T-cell (primary cell): ENCODE measurements around the gene TTC1. TPM values are rescaled to one million over a fixed set of nuclear protein-coding genes. Genes with fewer than 3 reads are reported as not detected.
A peak's percentile ranks its signal among the peaks of the same experiment; 100 is the strongest.

Experiments used
- ATAC-seq, 4 experiments: fragments of 200-7000 bp in 3 of 4; fragments of 150-1000 bp in 1 of 4; cut with Tn5 transposase; replicated peaks in 1 of 4; 1 replicate in 3 of 4; 2 replicates in 1 of 4; pipeline ENCODE4 v1.10.0; 2021; ENCODE audit warnings: moderate library complexity in 3 of 4, mild to moderate bottlenecking in 2 of 4, moderate number of reproducible peaks in 1 of 4
- CTCF ChIA-PET, 2 donors: fragments of 300-600 bp; sonication (Branson Sonifier 250); formaldehyde crosslinking; loops; one replicate each; lab custom pipeline; 2022; ENCODE audit warnings: antibody characterized with exemption in 2 of 2; lab: Charles Lee
- POLR2A ChIA-PET, 2 donors: fragments of 300-600 bp; sonication (Branson Sonifier 250); formaldehyde crosslinking; loops; one replicate each; lab custom pipeline; 2022; ENCODE audit warnings: antibody characterized with exemption in 2 of 2; lab: Charles Lee
- DNase-seq, 35 experiments: peaks; one replicate each; pipeline versions ENCODE4 v3.0.0 to v3.0.0-alpha.2; 2013 to 2023
- H3K27ac ChIP-seq: one replicate; pipeline ENCODE4 v1.5.1; 2013; ENCODE audit warnings: low read length
- H3K27me3 ChIP-seq, 2 experiments: replicated peaks in 1 of 2; 1 replicate in 1 of 2; 2 replicates in 1 of 2; pipeline versions ENCODE4 v1.6.1 to v1.7.0; 2013; ENCODE audit warnings: low read length in 1 of 2, mixed read lengths in 1 of 2; ENCODE audit not compliant: control insufficient read depth in 2 of 2, insufficient read depth in 2 of 2; ENCODE audit errors: extremely low read depth in 1 of 2
- H3K36me3 ChIP-seq, 2 donors: 1 replicate in 1 of 2; 2 replicates in 1 of 2; pipeline versions ENCODE4 v1.6.1 to v1.7.0; 2013; ENCODE audit warnings: low read length in 1 of 2; ENCODE audit not compliant: control insufficient read depth in 2 of 2, insufficient read depth in 1 of 2; ENCODE audit errors: extremely low read depth in 1 of 2
- H3K4me1 ChIP-seq, 2 experiments: 1 replicate in 1 of 2; 2 replicates in 1 of 2; pipeline versions ENCODE4 v1.6.1 to v1.7.0; 2013; ENCODE audit warnings: low read length in 2 of 2, mixed read lengths in 1 of 2; ENCODE audit not compliant: insufficient read depth in 2 of 2, control insufficient read depth in 1 of 2; ENCODE audit errors: extremely low read depth in 1 of 2
- H3K4me3 ChIP-seq, 2 donors: 1 replicate in 1 of 2; 2 replicates in 1 of 2; pipeline versions ENCODE4 v1.5.1 to v1.7.0; 2013; ENCODE audit warnings: mild to moderate bottlenecking in 2 of 2, low read length in 1 of 2, moderate library complexity in 1 of 2; ENCODE audit not compliant: control insufficient read depth in 1 of 2; ENCODE audit errors: extremely low read depth in 1 of 2
- H3K9me3 ChIP-seq: 2 replicates; pipeline ENCODE4 v1.7.0; 2013
- H3K27ac Mint-ChIP-seq, 2 donors: one replicate each; pipeline ENCODE4 v1.8.0; 2020 to 2021; ENCODE audit warnings: mild to moderate bottlenecking in 2 of 2, mixed read lengths in 2 of 2
- H3K27me3 Mint-ChIP-seq, 2 donors: one replicate each; pipeline ENCODE4 v1.8.0; 2021 to 2022; ENCODE audit warnings: mixed read lengths in 2 of 2
- H3K36me3 Mint-ChIP-seq: one replicate; pipeline ENCODE4 v1.8.0; 2021; ENCODE audit warnings: mixed read lengths
- H3K4me1 Mint-ChIP-seq, 3 donors: one replicate each; pipeline ENCODE4 v1.8.0; 2020 to 2022; ENCODE audit warnings: mixed read lengths in 3 of 3, mild to moderate bottlenecking in 1 of 3
- H3K4me3 Mint-ChIP-seq, 3 donors: one replicate each; pipeline ENCODE4 v1.8.0; 2020 to 2022; ENCODE audit warnings: mild to moderate bottlenecking in 3 of 3, mixed read lengths in 3 of 3, moderate library complexity in 3 of 3
- H3K9me3 Mint-ChIP-seq, 3 donors: one replicate each; pipeline ENCODE4 v1.8.0; 2020 to 2022; ENCODE audit warnings: mixed read lengths in 3 of 3
- WGBS: methylation state at CpG from one replicate; pipeline ENCODE4 v1.1.5; 2013; ENCODE audit warnings: missing lambda C conversion rate; ENCODE audit not compliant: insufficient coverage; 5-methylcytosine and 5-hydroxymethylcytosine counted together
- total RNA-seq, 35 experiments: library from RNA in 6 of 35; stranded (reverse) in 6 of 35; fragments of 120-200 nt in 1 of 35; gene quantifications; one replicate each; pipeline versions ENCODE4 v1.2.1 to v1.2.4 and lab custom pipeline; 2013 to 2026

TTC1 gene
- total RNA-seq, 5 donors from 2014 or later (not counting 1 experiment from before 2014, with no cell fraction given), result 25.4 to 43.6 (median 37.3) TPM

GRCh38 chr5:160030631-160031377, 21.9 kb downstream of the TTC1 start:
- no CpG with 5 or more reads among the region's 3 CpGs for WGBS
- no peaks in the 10 kb centered on the region for H3K4me1 ChIP-seq
- no peaks in the 10 kb centered on the region for H3K27me3 Mint-ChIP-seq
- no peaks in the 10 kb centered on the region for H3K27me3 ChIP-seq
- no peak overlapping the region for H3K27ac Mint-ChIP-seq
- peaks cover 0 to 34% of the 10 kb centered on the region in 2 donors for H3K36me3 ChIP-seq
- no peak for ATAC-seq
- H3K4me3 Mint-ChIP-seq, result no peak overlapping the region
- POLR2A ChIA-PET, result interaction anchor here in 1 of 2 donors (0.6 kb wide), 1 partner anchor 226 kb away, joined by 5 read pairs; no protein-coding TSS in a partner anchor
- no peaks in the 10 kb centered on the region for H3K9me3 Mint-ChIP-seq
- no peak overlapping the region for H3K27ac ChIP-seq
- peaks cover 54% of the 10 kb centered on the region for H3K36me3 Mint-ChIP-seq
- no peaks in the 10 kb centered on the region for H3K9me3 ChIP-seq
- peaks cover 29 to 35% (median 32%) of the 10 kb centered on the region in 3 donors for H3K4me1 Mint-ChIP-seq
- CTCF ChIA-PET, result interaction anchor here in 1 of 2 donors (0.6 to 0.9 kb wide), 2 partner anchors 9 to 294 kb away, joined by 3 to 4 read pairs; no protein-coding TSS in a partner anchor
- no peak overlapping the region for H3K4me3 ChIP-seq
- no peak for DNase-seq

GRCh38 chr5:160033546-160034252, 24.8 kb downstream of the TTC1 start:
- H3K4me1 ChIP-seq, result no peaks in the 10 kb centered on the region
- DNase-seq (no peak), ATAC-seq (no peak)
- H3K36me3 ChIP-seq, result peaks cover 0 to 38% of the 10 kb centered on the region in 2 donors
- peaks cover 54% of the 10 kb centered on the region for H3K36me3 Mint-ChIP-seq
- ChIA-PET POLR2A (no interaction called here), CTCF (interaction anchor here (0.6 to 1.7 kb wide), 6 partner anchors 9 to 791 kb away, joined by 3 to 14 read pairs (median 6); partner anchors contain the start of gene TTC1 (in 1 of the 2))
- 80% methylated on average over 1 of the region's 4 CpGs for WGBS
- no peaks in the 10 kb centered on the region for H3K27me3 Mint-ChIP-seq
- peaks cover 15 to 20% (median 15%) of the 10 kb centered on the region in 3 donors for H3K4me1 Mint-ChIP-seq
- H3K27me3 ChIP-seq, result no peaks in the 10 kb centered on the region
- H3K9me3 ChIP-seq, result no peaks in the 10 kb centered on the region
- H3K27ac ChIP-seq, result no peak overlapping the region
- H3K4me3 ChIP-seq, result no peak overlapping the region
- peak overlapping the region in 1 of 2 donors; percentile 34 for H3K27ac Mint-ChIP-seq
- no peaks in the 10 kb centered on the region for H3K9me3 Mint-ChIP-seq
- no peak overlapping the region for H3K4me3 Mint-ChIP-seq

GRCh38 chr5:160036243-160036642, 27.3 kb downstream of the TTC1 start:
- H3K9me3 ChIP-seq, result no peaks in the 10 kb centered on the region
- ATAC-seq (no peak), DNase-seq (no peak)
- H3K27ac ChIP-seq, result no peak overlapping the region
- Mint-ChIP-seq H3K9me3 (no peaks in the 10 kb centered on the region), H3K4me1 (peaks cover 6 to 8% (median 7%) of the 10 kb centered on the region in 3 donors), H3K36me3 (peaks cover 49% of the 10 kb centered on the region), H3K27me3 (no peaks in the 10 kb centered on the region), H3K27ac (no peak overlapping the region), H3K4me3 (no peak overlapping the region)
- H3K27me3 ChIP-seq, result no peaks in the 10 kb centered on the region
- ChIA-PET CTCF (no interaction called here), POLR2A (no interaction called here)
- H3K4me1 ChIP-seq, result no peaks in the 10 kb centered on the region
- WGBS, result no CpG with 5 or more reads among the region's 1 CpG
- H3K4me3 ChIP-seq, result no peak overlapping the region
- H3K36me3 ChIP-seq, result peaks cover 0 to 40% of the 10 kb centered on the region in 2 donors

GRCh38 chr5:160036884-160037283, 27.9 kb downstream of the TTC1 start:
- no peaks in the 10 kb centered on the region for H3K9me3 Mint-ChIP-seq
- no peak overlapping the region for H3K27ac Mint-ChIP-seq
- H3K4me1 Mint-ChIP-seq, result peaks cover 6 to 8% (median 7%) of the 10 kb centered on the region in 3 donors
- H3K4me3 ChIP-seq, result no peak overlapping the region
- H3K9me3 ChIP-seq, result no peaks in the 10 kb centered on the region
- no peaks in the 10 kb centered on the region for H3K27me3 ChIP-seq
- ATAC-seq (no peak), DNase-seq (no peak)
- no peak overlapping the region for H3K4me3 Mint-ChIP-seq
- no peaks in the 10 kb centered on the region for H3K4me1 ChIP-seq
- peaks cover 51% of the 10 kb centered on the region for H3K36me3 Mint-ChIP-seq
- H3K27me3 Mint-ChIP-seq, result no peaks in the 10 kb centered on the region
- H3K36me3 ChIP-seq, result peaks cover 0 to 40% of the 10 kb centered on the region in 2 donors
- no peak overlapping the region for H3K27ac ChIP-seq
- ChIA-PET CTCF (no interaction called here), POLR2A (no interaction called here)

GRCh38 chr5:160039810-160040470, 31.0 kb downstream of the TTC1 start:
- Mint-ChIP-seq H3K27ac (no peak overlapping the region), H3K4me1 (peaks cover 0 to 5% (median 0%) of the 10 kb centered on the region in 3 donors), H3K4me3 (no peak overlapping the region), H3K27me3 (no peaks in the 10 kb centered on the region), H3K36me3 (peaks cover 64% of the 10 kb centered on the region), H3K9me3 (no peaks in the 10 kb centered on the region)
- no peak for DNase-seq
- Histone ChIP-seq H3K36me3 (peaks cover 0 to 46% of the 10 kb centered on the region in 2 donors), H3K27me3 (no peaks in the 10 kb centered on the region), H3K4me3 (no peak overlapping the region), H3K27ac (no peak overlapping the region), H3K9me3 (no peaks in the 10 kb centered on the region), H3K4me1 (no peaks in the 10 kb centered on the region)
- no CpG with 5 or more reads among the region's 2 CpGs for WGBS
- ChIA-PET CTCF (interaction anchor here (0.8 to 1.2 kb wide), 3 partner anchors 13 to 18 kb away, joined by 3 to 6 read pairs (median 4); no protein-coding TSS in a partner anchor), POLR2A (no interaction called here)
- no peak for ATAC-seq

GRCh38 chr5:160040471-160040835, 31.5 kb downstream of the TTC1 start:
- CTCF ChIA-PET, result interaction anchor here in 1 of 2 donors (0.8 kb wide), 1 partner anchor 18 kb away, joined by 4 read pairs; no protein-coding TSS in a partner anchor
- no peak for ATAC-seq
- peaks cover 0 to 41% of the 10 kb centered on the region in 2 donors for H3K36me3 ChIP-seq

More at GRCh38 chr5:160040471-160040835, 31.5 kb downstream of the TTC1 start:
- H3K27me3 Mint-ChIP-seq, result no peaks in the 10 kb centered on the region
- peaks cover 64% of the 10 kb centered on the region for H3K36me3 Mint-ChIP-seq
- H3K4me1 Mint-ChIP-seq, result peaks cover 0 to 5% (median 0%) of the 10 kb centered on the region in 3 donors
- no peaks in the 10 kb centered on the region for H3K9me3 Mint-ChIP-seq
- H3K4me3 Mint-ChIP-seq, result no peak overlapping the region
- DNase-seq, result no peak
- H3K4me1 ChIP-seq, result no peaks in the 10 kb centered on the region
- POLR2A ChIA-PET, result interaction anchor here in 1 of 2 donors (0.7 kb wide), 1 partner anchor 23 kb away, joined by 4 read pairs; no protein-coding TSS in a partner anchor
- no peak overlapping the region for H3K27ac ChIP-seq
- H3K27ac Mint-ChIP-seq, result no peak overlapping the region
- no peaks in the 10 kb centered on the region for H3K9me3 ChIP-seq
- no peak overlapping the region for H3K4me3 ChIP-seq
- WGBS, result 100% methylated on average over 1 of the region's 2 CpGs
- H3K27me3 ChIP-seq, result no peaks in the 10 kb centered on the region
